Activated CD4-positive, alpha-beta T cell treated with anti-CD3 and anti-CD28 coated beads, Interleukin-2, amount 10 ng/mL, durations not matched to agents 7 days and 5 days (primary cell): ENCODE results near the gene SPATC1L. TPM values are rescaled to one million over a fixed set of nuclear protein-coding genes. Genes with fewer than 3 reads are reported as not detected.

Source experiments
- CTCF ChIA-PET: fragments of 350-600 bp; sonication (Branson Sonifier 250); formaldehyde crosslinking; loops from one replicate; lab custom pipeline; 2021; ENCODE audit warnings: antibody characterized with exemption; lab: Charles Lee
- POLR2A ChIA-PET: fragments of 350-600 bp; sonication (Branson Sonifier 250); formaldehyde crosslinking; loops from one replicate; lab custom pipeline; 2021; ENCODE audit warnings: antibody characterized with exemption; lab: Charles Lee
- DNase-seq: peaks from one replicate; pipeline ENCODE4 v3.0.0-alpha.2; 2020
- H3K27ac Mint-ChIP-seq: one replicate; pipeline ENCODE4 v1.8.0; 2021; ENCODE audit warnings: mild to moderate bottlenecking, moderate library complexity, mixed read lengths
- H3K27me3 Mint-ChIP-seq: one replicate; pipeline ENCODE4 v1.8.0; 2021; ENCODE audit warnings: mixed read lengths
- H3K36me3 Mint-ChIP-seq: one replicate; pipeline ENCODE4 v1.8.0; 2021; ENCODE audit warnings: low read depth, mixed read lengths
- H3K4me1 Mint-ChIP-seq: one replicate; pipeline ENCODE4 v1.8.0; 2021; ENCODE audit warnings: mixed read lengths
- H3K4me3 Mint-ChIP-seq: one replicate; pipeline ENCODE4 v1.8.0; 2021; ENCODE audit warnings: mild to moderate bottlenecking, moderate library complexity, mixed read lengths
- H3K9me3 Mint-ChIP-seq: one replicate; pipeline ENCODE4 v1.8.0; 2021; ENCODE audit warnings: mixed read lengths
- total RNA-seq, 2 experiments: library from RNA; stranded (reverse); gene quantifications; one replicate each; pipeline ENCODE4 v1.2.3, GENCODE V29; 2021

SPATC1L gene
- total RNA-seq, 2 experiments from 2014 or later = 6.1 to 6.3 TPM

DNA sequence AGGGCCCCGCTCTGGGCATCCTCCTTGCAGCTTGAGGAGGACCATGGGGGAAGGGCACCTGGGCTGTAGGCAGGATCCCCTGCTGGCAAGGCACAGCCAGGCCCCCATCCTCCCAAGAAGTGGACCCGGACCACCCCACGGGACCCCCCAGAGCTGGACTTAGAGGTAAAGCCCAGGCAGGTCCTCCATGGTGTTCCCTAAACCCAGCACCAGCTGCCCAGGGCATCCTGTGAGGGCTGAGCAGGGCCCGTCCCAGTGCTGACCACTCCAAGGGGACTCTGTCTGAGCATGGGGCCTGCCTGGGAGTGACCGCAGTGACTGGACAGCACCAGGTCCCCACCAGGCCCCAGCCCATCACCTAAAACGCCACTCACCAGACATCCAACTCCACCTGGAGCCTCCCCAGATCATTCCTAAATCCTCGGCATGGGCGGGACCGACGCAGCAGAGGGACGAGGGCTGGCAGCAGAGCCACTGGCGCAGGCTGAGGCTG is 65.1 kb downstream of the SPATC1L start:
- no peak for DNase-seq
- no peaks in the 10 kb centered on the region for H3K4me1 Mint-ChIP-seq
- H3K36me3 Mint-ChIP-seq = peaks cover 2% of the 10 kb centered on the region
- CTCF ChIA-PET = no interaction called here
- no peaks in the 10 kb centered on the region for H3K27me3 Mint-ChIP-seq
- POLR2A ChIA-PET = no interaction called here
- H3K9me3 Mint-ChIP-seq = no peaks in the 10 kb centered on the region
- no peak overlapping the region for H3K4me3 Mint-ChIP-seq
- no peak overlapping the region for H3K27ac Mint-ChIP-seq

DNA sequence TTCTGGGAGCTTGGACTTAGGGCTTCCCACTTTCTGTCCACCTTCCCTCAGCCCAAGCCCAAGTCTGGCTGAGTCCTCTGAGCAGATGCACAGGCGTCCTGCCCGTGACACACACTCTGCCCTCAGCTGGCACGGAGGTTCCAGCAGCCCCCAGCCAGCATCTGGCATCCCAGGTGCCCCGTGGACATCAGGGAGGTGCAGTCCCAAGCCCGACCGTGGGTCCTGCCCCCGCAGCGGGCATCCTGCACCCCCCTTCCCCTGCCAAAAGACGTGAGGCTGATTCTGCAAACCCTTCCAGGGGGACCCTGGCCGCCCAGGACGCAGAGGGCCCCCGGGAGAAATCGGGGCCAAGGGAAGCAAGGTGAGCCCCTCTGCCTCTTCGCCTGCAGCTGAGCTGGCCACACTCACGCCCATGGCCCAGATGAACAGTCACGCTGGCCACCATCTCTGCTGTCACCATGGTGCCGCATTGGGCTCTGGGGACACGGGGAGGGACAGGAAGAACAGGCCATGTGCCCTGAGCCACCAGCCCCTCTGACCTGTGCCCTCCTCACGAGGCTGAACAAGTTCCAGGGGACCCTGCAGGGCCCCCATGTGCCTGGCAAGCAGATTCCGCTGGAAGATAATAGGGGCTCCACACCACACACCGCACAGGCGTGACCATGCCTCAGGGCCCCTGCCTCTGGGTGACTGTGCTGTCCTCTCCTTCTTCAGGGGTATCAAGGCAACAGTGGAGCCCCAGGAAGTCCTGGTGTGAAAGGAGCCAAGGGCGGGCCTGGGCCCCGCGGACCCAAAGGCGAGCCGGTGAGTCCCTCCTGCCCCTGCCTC is 65.7 kb downstream of the SPATC1L start:
- Mint-ChIP-seq H3K4me1 (no peaks in the 10 kb centered on the region), H3K9me3 (no peaks in the 10 kb centered on the region), H3K4me3 (no peak overlapping the region), H3K36me3 (peaks cover 2% of the 10 kb centered on the region), H3K27me3 (no peaks in the 10 kb centered on the region), H3K27ac (no peak overlapping the region)
- no peak for DNase-seq
- CTCF ChIA-PET = interaction anchor here (1.3 kb wide), 1 partner anchor 26 kb away, joined by 3 read pairs; no protein-coding TSS in a partner anchor
- POLR2A ChIA-PET = no interaction called here

DNA sequence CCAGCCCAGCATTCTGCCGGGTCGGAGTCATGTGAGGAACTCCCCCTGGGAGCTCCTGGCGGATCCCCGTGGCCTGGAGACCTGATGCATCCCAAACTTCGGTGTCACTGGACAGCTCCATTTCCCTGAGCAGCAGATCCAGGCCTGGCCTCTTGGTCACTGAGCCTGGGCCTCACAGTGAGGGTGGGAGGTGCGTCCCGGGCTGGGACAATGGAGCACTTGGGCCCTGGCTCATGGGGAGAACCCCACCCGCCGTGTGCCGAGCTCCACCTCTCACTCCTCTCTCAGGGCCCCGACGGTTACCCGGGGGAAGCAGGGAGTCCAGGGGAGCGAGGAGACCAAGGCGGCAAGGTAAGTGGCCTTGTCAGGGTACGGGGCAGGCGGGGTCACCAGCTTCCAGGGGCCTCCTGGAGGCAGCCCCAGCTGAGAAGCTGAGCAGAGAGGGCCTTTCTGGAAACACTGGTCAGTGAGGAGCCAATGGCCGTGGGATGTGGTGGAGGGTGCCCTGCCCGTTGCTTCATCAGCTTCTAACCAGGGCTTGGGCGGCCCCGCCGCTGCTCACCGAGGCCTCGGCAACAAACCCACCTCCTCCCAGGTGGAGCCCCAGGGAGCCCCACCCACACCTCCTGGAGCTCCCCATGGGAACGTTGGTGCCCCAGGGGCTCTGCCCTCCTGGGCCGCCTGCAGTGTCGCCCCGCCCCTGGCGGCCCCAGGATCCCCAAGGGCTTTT is 66.5 kb downstream of the SPATC1L start:
- Mint-ChIP-seq H3K27ac (no peak overlapping the region), H3K4me1 (no peaks in the 10 kb centered on the region), H3K36me3 (peaks cover 2% of the 10 kb centered on the region), H3K9me3 (no peaks in the 10 kb centered on the region), H3K4me3 (no peak overlapping the region), H3K27me3 (no peaks in the 10 kb centered on the region)
- DNase-seq = no peak
- ChIA-PET CTCF (interaction anchor here (1.3 kb wide), 1 partner anchor 25 kb away, joined by 3 read pairs; no protein-coding TSS in a partner anchor), POLR2A (no interaction called here)

DNA sequence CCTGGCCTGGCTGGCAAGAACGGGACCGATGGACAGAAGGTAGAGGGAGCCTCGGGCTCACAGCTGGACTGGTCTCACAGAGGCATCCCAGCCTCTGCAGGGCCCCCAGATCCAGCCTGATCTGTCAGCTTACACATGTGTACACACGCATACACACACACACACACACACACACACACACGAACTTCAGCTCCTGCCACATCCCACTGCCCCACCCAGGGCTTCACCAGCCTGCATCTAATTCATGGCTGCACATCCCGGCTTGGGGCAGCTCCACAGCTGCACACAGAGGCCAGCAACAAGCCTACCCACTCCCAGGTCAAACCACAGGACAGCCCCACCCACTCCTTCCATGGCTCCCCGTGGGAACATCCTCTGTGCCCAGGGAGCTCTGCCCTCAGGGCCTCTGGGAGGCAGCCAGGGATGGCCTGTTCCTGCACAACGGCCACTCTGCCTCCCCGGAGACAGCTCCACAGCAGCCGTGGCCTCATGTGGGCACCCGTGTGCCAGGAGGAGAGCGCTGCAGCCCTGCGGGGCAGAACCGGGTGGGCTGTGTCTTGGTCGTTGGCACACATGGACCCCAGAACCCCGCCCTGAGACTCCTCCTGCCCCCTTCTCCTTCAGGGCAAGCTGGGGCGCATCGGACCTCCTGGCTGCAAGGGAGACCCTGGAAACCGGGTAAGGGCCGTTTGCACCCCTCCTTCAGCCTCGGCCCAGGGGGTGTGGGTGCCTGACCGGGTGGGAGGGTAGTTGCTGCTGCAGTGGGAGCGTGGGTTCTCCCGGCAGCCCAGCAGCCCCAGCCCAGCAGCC is 67.3 kb downstream of the SPATC1L start:
- DNase-seq = no peak
- CTCF ChIA-PET = interaction anchor here (0.7 to 1.3 kb wide), 2 partner anchors 24 to 191 kb away, joined by 3 read pairs; no protein-coding TSS in a partner anchor
- Mint-ChIP-seq H3K9me3 (no peaks in the 10 kb centered on the region), H3K27ac (no peak overlapping the region), H3K4me3 (no peak overlapping the region), H3K27me3 (no peaks in the 10 kb centered on the region), H3K36me3 (peaks cover 2% of the 10 kb centered on the region), H3K4me1 (no peaks in the 10 kb centered on the region)
- POLR2A ChIA-PET = no interaction called here

DNA sequence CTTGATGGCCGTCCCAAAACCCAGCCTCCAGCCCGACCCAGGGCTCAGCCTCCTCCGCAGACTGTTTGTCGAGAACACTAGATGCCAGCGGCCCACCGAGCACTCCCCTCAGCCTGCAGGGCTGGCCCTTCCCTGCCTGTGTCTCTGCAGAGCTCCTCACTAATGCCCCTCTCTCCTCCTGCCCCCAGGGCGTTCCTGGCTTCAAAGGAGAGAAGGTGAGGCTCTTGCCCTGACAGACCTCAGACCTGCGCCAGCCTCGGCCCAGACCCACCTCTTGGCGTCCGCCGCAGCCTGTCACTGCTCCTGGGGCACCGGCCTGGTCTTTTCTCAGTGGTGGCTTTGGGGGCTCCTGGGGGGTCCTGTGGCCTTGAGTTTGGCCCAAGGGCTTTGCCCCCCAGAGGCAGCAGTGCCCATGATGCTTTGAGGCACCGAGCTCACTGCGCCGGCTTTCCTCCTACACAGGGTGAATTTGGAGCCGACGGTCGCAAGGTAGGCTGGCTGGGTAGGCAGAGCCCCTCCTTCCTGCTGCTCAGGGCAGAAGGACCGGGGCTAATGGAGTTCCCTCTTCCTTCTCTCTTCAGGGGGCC is 68.0 kb downstream of the SPATC1L start:
- peaks cover 2% of the 10 kb centered on the region for H3K36me3 Mint-ChIP-seq
- ChIA-PET CTCF (interaction anchor here (1.7 kb wide), 1 partner anchor 27 kb away, joined by 4 read pairs; no protein-coding TSS in a partner anchor), POLR2A (no interaction called here)
- no peaks in the 10 kb centered on the region for H3K9me3 Mint-ChIP-seq
- no peaks in the 10 kb centered on the region for H3K4me1 Mint-ChIP-seq
- H3K4me3 Mint-ChIP-seq = no peak overlapping the region
- DNase-seq = no peak
- H3K27me3 Mint-ChIP-seq = no peaks in the 10 kb centered on the region
- no peak overlapping the region for H3K27ac Mint-ChIP-seq

DNA sequence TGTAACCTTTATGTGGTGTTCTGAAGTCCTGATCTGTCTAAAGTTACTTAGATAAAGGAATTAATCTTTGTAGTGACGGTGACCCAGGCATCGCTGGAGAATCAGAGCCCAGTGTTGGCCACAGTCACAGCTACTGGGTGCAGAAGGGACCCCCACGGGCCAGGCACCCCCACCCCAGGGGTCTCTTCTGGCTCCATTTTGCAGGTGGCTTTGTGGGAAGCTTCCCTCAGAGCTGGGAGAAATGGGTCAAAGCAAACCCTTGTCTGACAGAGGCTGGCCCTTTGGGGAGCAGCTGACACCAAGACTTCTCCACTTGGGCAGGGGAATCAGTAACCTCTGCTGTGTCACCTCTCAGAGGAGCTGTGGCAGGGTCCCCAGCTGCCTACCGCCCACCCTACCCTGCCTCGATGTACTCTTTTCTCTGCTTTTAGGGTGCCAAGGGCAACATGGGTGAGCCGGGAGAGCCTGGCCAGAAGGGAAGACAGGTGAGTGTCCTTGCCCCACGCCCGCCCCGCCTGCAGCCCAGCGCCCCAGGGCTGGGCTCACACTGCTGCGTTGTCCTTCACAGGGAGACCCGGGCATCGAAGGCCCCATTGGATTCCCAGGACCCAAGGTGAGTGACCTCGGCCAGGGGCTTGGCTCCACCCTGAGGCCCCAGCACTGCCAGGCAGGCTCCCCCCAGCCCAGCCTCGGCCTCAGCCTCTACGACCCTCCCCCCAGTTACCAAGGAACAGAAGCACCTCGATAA is 68.6 kb downstream of the SPATC1L start:
- ChIA-PET CTCF (interaction anchor here (1.7 kb wide), 1 partner anchor 28 kb away, joined by 4 read pairs; no protein-coding TSS in a partner anchor), POLR2A (no interaction called here)
- H3K27ac Mint-ChIP-seq = no peak overlapping the region
- DNase-seq = no peak
- H3K4me1 Mint-ChIP-seq = no peaks in the 10 kb centered on the region
- no peaks in the 10 kb centered on the region for H3K27me3 Mint-ChIP-seq
- H3K9me3 Mint-ChIP-seq = no peaks in the 10 kb centered on the region
- no peak overlapping the region for H3K4me3 Mint-ChIP-seq
- H3K36me3 Mint-ChIP-seq = peaks cover 2% of the 10 kb centered on the region

DNA sequence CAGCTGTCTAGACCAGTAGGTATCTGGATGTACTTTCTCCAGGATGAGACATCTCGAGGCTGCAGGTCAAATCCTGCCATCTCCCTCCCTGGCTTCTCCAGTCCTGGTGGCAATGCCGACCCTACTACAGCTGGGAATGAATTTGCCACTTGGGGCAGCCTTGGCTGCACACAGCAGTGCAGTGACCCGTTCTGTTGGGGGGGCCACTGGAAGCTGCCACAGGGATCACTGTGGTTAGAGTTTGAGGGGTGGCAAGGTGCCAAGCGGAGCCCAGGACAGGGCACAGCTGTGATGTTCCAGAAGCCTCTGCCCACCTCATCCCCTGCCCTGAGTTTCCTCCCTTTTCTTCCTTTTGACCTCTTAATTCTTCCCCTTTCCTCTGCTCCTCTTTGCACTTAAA is 69.3 kb downstream of the SPATC1L start:
- CTCF ChIA-PET = interaction anchor here (0.9 to 1.7 kb wide), 2 partner anchors 29 to 36 kb away, joined by 3 to 4 read pairs; no protein-coding TSS in a partner anchor
- DNase-seq = no peak
- Mint-ChIP-seq H3K27ac (no peak overlapping the region), H3K36me3 (peaks cover 2% of the 10 kb centered on the region), H3K27me3 (no peaks in the 10 kb centered on the region), H3K9me3 (no peaks in the 10 kb centered on the region), H3K4me1 (no peaks in the 10 kb centered on the region), H3K4me3 (no peak overlapping the region)
- POLR2A ChIA-PET = no interaction called here

DNA sequence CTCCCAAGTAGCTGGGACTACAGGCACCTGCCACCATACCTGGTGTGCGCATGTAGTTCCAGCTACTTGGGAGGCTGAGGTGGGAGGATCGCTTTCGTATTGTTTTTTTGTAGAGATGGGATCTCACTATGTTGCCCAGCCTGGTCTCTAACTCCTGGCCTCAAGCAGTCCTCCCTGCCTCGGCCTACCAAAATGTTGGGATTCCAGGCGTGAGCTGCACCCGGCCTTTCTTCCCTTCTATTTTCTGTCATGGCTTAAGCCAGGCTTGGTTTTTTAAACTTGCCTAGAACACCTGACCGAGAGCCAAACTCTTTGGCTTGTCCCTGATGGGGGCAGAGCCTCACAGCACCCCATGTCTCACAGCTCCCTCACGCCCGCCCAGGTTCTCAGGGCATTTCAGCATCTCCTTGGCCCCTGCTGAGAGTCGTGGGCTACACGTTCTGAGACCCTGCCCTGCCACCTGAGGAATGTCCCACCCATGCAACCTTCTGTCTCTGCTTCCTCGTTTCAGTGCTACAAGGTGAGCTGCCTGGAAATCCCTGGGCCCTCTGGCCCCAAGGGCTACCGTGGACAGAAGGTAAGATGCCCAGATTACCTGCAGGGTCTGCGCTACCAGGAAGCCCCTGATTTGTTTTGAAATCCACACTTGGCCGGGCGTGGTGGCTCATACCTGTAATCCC is 70.6 kb downstream of the SPATC1L start:
- Mint-ChIP-seq H3K9me3 (peaks cover under 1% of the 10 kb centered on the region), H3K4me3 (no peak overlapping the region), H3K27ac (no peak overlapping the region), H3K27me3 (no peaks in the 10 kb centered on the region), H3K4me1 (no peaks in the 10 kb centered on the region), H3K36me3 (peaks cover 2% of the 10 kb centered on the region)
- CTCF ChIA-PET = no interaction called here
- POLR2A ChIA-PET = no interaction called here
- no peak for DNase-seq

DNA sequence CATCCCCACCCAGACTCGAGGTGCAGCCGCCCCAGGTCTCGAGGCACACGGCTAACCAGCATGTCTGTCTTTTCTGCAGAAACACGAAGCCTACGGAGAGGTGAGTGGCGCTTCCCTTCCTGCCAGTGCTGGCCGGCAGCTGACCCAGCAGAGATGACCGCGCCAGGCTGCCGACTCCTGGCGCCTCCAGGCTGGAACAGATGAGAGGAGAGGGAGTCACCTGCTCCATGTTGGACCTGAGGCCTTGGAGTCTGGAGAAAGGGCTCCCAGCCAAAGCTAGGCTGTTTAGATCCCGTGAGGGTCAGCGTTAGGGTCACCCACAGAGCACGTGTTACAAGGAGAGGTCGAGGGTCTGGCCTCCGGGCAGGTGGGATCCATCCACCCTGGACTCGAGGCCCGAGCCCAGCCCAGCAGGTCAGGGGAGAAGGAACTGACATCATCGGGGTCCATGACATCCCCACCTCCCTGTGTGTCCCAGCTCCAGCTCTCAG is 71.5 kb downstream of the SPATC1L start:
- Mint-ChIP-seq H3K9me3 (peaks cover 9% of the 10 kb centered on the region), H3K4me3 (no peak overlapping the region), H3K27ac (no peak overlapping the region), H3K4me1 (no peaks in the 10 kb centered on the region), H3K36me3 (peaks cover 4% of the 10 kb centered on the region), H3K27me3 (no peaks in the 10 kb centered on the region)
- CTCF ChIA-PET = no interaction called here
- no peak for DNase-seq
- POLR2A ChIA-PET = no interaction called here

DNA sequence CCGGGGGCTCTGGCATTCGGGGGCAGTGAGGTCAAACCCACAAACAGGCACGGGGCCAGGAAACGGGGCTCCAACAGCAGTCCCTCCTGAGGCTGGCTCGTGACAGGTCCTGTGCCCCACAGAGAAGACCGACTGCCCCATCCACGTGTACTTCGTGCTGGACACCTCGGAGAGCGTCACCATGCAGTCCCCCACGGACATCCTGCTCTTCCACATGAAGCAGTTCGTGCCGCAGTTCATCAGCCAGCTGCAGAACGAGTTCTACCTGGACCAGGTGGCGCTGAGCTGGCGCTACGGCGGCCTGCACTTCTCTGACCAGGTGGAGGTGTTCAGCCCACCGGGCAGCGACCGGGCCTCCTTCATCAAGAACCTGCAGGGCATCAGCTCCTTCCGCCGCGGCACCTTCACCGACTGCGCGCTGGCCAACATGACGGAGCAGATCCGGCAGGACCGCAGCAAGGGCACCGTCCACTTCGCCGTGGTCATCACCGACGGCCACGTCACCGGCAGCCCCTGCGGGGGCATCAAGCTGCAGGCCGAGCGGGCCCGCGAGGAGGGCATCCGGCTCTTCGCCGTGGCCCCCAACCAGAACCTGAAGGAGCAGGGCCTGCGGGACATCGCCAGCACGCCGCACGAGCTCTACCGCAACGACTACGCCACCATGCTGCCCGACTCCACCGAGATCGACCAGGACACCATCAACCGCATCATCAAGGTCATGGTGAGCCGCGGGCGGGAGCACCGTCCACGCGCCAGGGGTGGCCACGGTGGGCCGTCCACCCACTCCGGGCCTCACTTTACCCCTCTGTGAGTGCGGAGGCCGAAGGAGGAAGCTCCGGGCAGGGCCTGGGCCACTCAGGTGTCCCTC is 72.2 kb downstream of the SPATC1L start:
- Mint-ChIP-seq H3K4me3 (no peak overlapping the region), H3K4me1 (no peaks in the 10 kb centered on the region), H3K27me3 (peaks cover 4% of the 10 kb centered on the region), H3K9me3 (peaks cover 15% of the 10 kb centered on the region), H3K27ac (no peak overlapping the region), H3K36me3 (peaks cover 4% of the 10 kb centered on the region)
- POLR2A ChIA-PET = no interaction called here
- DNase-seq = no peak
- CTCF ChIA-PET = no interaction called here
